ENCODE data around the gene NDUFA11. TPM values are rescaled to one million over a fixed set of nuclear protein-coding genes. Genes with fewer than 3 reads are reported as not detected.
A peak's percentile ranks its signal among the peaks of the same experiment; 100 is the strongest.

Gene NDUFA11
- total and polyA plus RNA-seq, 2 of the 13 experiments (the other 11 are each of a cell fraction or from before 2014, with no cell fraction given): 286 to 378 TPM

DNA sequence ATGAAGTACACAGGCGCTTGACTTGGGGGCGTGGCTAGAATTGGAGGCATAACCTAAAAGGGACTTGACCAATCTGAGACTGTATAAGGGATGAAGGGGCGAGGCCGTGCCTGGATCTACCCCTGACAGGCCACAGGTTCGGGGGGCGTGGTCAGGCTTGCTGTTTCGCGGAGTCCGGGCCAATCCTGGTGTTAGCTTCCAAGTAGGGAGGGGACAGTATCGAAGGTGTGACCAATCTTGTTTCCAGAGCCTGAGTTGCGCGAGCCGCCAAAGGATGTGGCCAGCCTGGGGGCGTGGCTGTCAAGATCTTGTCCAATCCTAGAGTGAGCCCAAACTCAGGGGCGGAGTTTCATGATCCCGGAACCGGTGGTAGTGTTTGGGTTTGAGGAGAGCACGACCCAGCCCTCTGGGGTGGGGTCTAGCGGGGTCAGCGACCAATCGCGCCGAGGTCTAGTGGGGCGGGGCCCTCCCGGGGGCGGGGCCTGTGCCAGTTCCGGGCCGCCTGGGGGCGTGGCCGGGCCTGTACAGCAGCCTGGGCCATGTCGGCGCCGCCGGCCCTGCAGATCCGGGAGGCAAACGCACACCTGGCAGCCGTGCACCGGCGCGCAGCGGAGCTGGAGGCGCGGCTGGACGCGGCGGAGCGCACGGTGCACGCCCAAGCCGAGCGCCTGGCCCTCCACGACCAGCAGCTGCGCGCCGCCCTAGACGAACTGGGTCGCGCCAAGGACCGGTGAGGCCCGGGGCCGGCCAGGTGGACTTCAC is 943 bp upstream of the NDUFA11 start, which contains the start of gene VMAC (continued):
- TF ChIP-seq EHMT2 (IDR thresholded peaks at IDR 0.05; ENCODE audit: borderline replicate concordance, low read depth, low read length): no peak
- peak; percentile 18; the same call in 1 of the 2 replicates for TF ChIP-seq FOXA3 (CRISPR knock-in tag; IDR thresholded peaks at IDR 0.05)
- TF ChIP-seq, protein P1, sequence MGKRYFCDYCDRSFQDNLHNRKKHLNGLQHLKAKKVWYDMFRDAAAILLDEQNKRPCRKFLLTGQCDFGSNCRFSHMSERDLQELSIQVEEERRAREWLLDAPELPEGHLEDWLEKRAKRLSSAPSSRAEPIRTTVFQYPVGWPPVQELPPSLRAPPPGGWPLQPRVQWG (CRISPR knock-in tag; IDR thresholded peaks at IDR 0.05; ENCODE audit: borderline replicate concordance, low read depth): no peak
- TF ChIP-seq, protein P2, sequence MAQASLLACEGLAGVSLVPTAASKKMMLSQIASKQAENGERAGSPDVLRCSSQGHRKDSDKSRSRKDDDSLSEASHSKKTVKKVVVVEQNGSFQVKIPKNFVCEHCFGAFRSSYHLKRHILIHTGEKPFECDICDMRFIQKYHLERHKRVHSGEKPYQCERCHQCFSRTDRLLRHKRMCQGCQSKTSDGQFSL (CRISPR knock-in tag; IDR thresholded peaks at IDR 0.05): no peak
- no peak for TF ChIP-seq ZNF431 (CRISPR knock-in tag; IDR thresholded peaks at IDR 0.05; ENCODE audit: borderline replicate concordance, low read depth)
- 0 out of 2 replicates have a peak, but pooled peaks have one; percentile 45 for TF ChIP-seq HOXA5 (CRISPR knock-in tag; IDR thresholded peaks at IDR 0.05)
- TF ChIP-seq JUND (CRISPR knock-in tag; IDR thresholded peaks at IDR 0.05): no peak
- TF ChIP-seq MED1 (CRISPR knock-in tag; IDR thresholded peaks at IDR 0.05): peak; percentile 60
- peak; percentile 82 for TF ChIP-seq MXD4 (CRISPR knock-in tag; IDR thresholded peaks at IDR 0.05)
- TF ChIP-seq MAFK (conservative IDR thresholded peaks at IDR 0.05 in 1 of 2, IDR thresholded peaks at IDR 0.05 in 1 of 2; ENCODE audit: low read length in 2 of 2): no peak
- TF ChIP-seq, protein P3, sequence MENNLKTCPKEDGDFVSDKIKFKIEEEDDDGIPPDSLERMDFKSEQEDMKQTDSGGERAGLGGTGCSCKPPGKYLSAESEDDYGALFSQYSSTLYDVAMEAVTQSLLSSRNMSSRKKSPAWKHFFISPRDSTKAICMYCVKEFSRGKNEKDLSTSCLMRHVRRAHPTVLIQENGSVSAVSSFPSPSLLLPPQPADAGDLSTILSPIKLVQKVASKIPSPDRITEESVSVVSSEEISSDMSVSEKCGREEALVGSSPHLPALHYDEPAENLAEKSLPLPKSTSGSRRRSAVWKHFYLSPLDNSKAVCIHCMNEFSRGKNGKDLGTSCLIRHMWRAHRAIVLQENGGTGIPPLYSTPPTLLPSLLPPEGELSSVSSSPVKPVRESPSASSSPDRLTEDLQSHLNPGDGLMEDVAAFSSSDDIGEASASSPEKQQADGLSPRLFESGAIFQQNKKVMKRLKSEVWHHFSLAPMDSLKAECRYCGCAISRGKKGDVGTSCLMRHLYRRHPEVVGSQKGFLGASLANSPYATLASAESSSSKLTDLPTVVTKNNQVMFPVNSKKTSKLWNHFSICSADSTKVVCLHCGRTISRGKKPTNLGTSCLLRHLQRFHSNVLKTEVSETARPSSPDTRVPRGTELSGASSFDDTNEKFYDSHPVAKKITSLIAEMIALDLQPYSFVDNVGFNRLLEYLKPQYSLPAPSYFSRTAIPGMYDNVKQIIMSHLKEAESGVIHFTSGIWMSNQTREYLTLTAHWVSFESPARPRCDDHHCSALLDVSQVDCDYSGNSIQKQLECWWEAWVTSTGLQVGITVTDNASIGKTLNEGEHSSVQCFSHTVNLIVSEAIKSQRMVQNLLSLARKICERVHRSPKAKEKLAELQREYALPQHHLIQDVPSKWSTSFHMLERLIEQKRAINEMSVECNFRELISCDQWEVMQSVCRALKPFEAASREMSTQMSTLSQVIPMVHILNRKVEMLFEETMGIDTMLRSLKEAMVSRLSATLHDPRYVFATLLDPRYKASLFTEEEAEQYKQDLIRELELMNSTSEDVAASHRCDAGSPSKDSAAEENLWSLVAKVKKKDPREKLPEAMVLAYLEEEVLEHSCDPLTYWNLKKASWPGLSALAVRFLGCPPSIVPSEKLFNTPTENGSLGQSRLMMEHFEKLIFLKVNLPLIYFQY (CRISPR knock-in tag; IDR thresholded peaks at IDR 0.05; ENCODE audit: borderline replicate concordance): peak; percentile 91
- no peak for TF ChIP-seq TEAD2 (CRISPR knock-in tag; IDR thresholded peaks at IDR 0.05)
- TF ChIP-seq ZBTB42 (CRISPR knock-in tag; IDR thresholded peaks at IDR 0.05): no peak
- TF ChIP-seq, protein P4, sequence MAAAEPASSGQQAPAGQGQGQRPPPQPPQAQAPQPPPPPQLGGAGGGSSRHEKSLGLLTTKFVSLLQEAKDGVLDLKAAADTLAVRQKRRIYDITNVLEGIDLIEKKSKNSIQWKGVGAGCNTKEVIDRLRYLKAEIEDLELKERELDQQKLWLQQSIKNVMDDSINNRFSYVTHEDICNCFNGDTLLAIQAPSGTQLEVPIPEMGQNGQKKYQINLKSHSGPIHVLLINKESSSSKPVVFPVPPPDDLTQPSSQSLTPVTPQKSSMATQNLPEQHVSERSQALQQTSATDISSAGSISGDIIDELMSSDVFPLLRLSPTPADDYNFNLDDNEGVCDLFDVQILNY (CRISPR knock-in tag; conservative IDR thresholded peaks at IDR 0.05): no peak
- TF ChIP-seq ZMAT3 (CRISPR knock-in tag; conservative IDR thresholded peaks at IDR 0.05): peak; percentile 58
- TF ChIP-seq HNRNPK (IDR thresholded peaks at IDR 0.05; ENCODE audit: low read depth, low read length, poor library complexity, severe bottlenecking): no peak
- TF ChIP-seq U2AF1 (optimal IDR thresholded peaks at IDR 0.05; ENCODE audit: low read depth, low read length): no peak
- TF ChIP-seq TBX2 (CRISPR knock-in tag; IDR thresholded peaks at IDR 0.05; ENCODE audit: borderline replicate concordance): no peak
- 0 out of 2 replicates have a peak, but pooled peaks have one; percentile 70 for TF ChIP-seq AKAP8 (CRISPR knock-in tag; IDR thresholded peaks at IDR 0.05)
- TF ChIP-seq, protein P5, sequence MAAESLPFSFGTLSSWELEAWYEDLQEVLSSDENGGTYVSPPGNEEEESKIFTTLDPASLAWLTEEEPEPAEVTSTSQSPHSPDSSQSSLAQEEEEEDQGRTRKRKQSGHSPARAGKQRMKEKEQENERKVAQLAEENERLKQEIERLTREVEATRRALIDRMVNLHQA (CRISPR knock-in tag; IDR thresholded peaks at IDR 0.05): no peak
- TF ChIP-seq NRL (CRISPR knock-in tag; IDR thresholded peaks at IDR 0.05; ENCODE audit: borderline replicate concordance): peak; percentile 64; the same call in 1 of the 2 replicates
- TF ChIP-seq KDM4B (CRISPR knock-in tag; IDR thresholded peaks at IDR 0.05): no peak
- TF ChIP-seq FOXK1 (CRISPR knock-in tag; IDR thresholded peaks at IDR 0.05; ENCODE audit: borderline replicate concordance, low read depth): no peak
- no peak for TF ChIP-seq GZF1 (CRISPR knock-in tag; IDR thresholded peaks at IDR 0.05)
- TF ChIP-seq TOPORS (CRISPR knock-in tag; IDR thresholded peaks at IDR 0.05): 0 out of 2 replicates have a peak, but pooled peaks have one; percentile 58
